Lower lobe of right lung (tissue), 2 donors: ENCODE results near the gene CADPS2. TPM values are rescaled to one million over a fixed set of nuclear protein-coding genes. Genes with fewer than 3 reads are reported as not detected.

Experiments
- ATAC-seq, 2 donors: fragments of 200-7000 bp; cut with Tn5 transposase; one replicate each; pipeline ENCODE4 v1.9.1; 2020 to 2022; ENCODE audit warnings: mild to moderate bottlenecking in 2 of 2, moderate library complexity in 2 of 2
- DNase-seq: peaks from one replicate; pipeline ENCODE4 v3.0.0-alpha.2; 2020
- H3K27ac ChIP-seq: fragments of 200-600 bp; one replicate; pipeline ENCODE4 v1.8.0; 2022
- H3K27me3 ChIP-seq: fragments of 200-600 bp; one replicate; pipeline ENCODE4 v1.8.0; 2022; ENCODE audit warnings: low read depth
- H3K36me3 ChIP-seq: fragments of 200-600 bp; one replicate; pipeline ENCODE4 v1.8.0; 2022; ENCODE audit warnings: mild to moderate bottlenecking
- H3K4me1 ChIP-seq: fragments of 200-600 bp; one replicate; pipeline ENCODE4 v1.8.0; 2022
- H3K4me3 ChIP-seq: fragments of 200-600 bp; one replicate; pipeline ENCODE4 v1.8.0; 2022; ENCODE audit warnings: mild to moderate bottlenecking
- H3K9me3 ChIP-seq: fragments of 200-600 bp; one replicate; pipeline ENCODE4 v1.8.0; 2022
- CTCF ChIP-seq: fragments of 200-600 bp; IDR thresholded peaks from one replicate; pipeline ENCODE4 v1.8.0; 2022; ENCODE audit warnings: antibody characterized with exemption, mild to moderate bottlenecking
- intact Hi-C: fragments of 100-400 bp; cut with DNase I; formaldehyde crosslinking; loops from one replicate; pipeline ENCODE4 v1.11.0; 2022
- total RNA-seq: library from RNA; stranded (reverse); fragmentation: NEBNext Ultra II Directional; extraction: Animal tissue kit (Norgen Biotek cat#: 25700); gene quantifications from one replicate; pipeline ENCODE4 v1.2.1, GENCODE V29; 2021
- donor health status: DM: no; HTN: yes; CAD: no; lungs with severe emphysema.

CADPS2 gene
- total RNA-seq, 1 donor from 2014 or later = 41.1 TPM

DNA sequence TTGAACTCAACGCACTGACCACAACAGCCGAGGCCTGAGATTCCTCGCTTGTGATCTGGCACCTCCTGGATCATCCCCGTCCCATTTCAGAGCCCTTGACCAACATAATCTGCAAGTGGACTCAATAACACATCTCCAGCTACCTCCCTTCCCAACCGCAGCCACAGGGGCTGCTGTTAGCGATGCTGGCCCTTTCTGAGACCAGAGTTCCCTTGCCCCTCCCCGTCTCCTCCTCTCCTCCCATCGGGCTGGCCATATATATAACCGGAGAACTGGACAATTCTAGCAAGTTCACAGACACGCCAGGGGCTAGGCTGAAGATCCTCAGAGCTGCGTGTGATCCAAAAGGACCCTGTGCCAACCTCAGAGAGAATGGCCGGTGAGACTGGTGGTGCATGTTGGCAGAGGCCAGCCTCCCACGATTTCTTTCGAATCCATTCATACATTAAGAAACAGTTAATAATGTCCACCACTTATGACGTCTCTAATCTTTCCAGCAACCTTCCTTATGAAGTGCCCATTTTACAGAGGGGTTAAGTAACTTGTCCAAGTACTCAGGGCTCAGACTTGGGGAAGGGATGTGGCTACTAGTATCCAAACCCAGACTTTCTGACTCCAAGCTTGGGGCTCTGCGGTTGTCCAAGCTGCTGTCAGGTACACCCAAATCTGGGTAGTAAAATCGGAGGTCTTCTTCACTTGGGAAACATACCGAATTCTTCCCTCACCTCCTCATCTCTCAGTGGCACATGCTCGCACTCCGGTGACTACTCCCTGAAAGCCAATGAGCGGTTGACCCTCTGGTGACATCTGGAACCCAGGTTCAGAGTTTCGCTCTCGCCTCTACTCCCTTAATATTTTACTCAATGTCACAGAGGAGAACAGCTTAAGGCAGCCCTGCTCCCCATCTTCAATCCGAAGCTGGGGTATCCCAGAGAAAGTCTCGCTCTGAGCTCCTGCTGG lies 570.5 kb downstream of the CADPS2 start:
- Histone ChIP-seq H3K4me1 (peaks cover 12% of the 10 kb centered on the region), H3K27me3 (peaks cover 65% of the 10 kb centered on the region), H3K4me3 (no peak overlapping the region), H3K9me3 (no peaks in the 10 kb centered on the region), H3K27ac (no peak overlapping the region), H3K36me3 (no peaks in the 10 kb centered on the region)
- ATAC-seq = peak; percentile 7 to 8
- no peak for TF ChIP-seq CTCF
- intact Hi-C loops = no loop called here
- DNase-seq = no peak

DNA sequence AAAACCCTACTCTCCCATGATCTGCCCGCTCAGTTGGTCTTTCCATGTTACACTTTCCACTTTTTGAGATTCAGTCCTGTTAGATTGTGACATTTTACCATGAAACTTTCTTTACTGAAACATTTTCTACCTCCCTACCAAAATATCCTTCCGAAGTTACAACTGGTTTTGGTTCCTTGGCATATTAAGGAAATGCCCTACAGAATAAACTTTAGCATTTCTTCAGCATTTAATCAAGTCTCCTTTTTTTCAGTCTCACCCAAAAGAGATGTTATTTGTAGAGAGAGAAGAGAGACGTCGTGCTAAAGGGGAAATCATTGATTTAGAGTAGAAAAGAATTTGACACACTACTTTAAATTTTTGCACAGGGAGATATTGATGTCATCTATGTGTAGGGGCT lies 572.0 kb downstream of the CADPS2 start:
- intact Hi-C loops = no loop called here
- Histone ChIP-seq H3K4me3 (no peak overlapping the region), H3K9me3 (no peaks in the 10 kb centered on the region), H3K36me3 (no peaks in the 10 kb centered on the region), H3K27me3 (peaks cover 80% of the 10 kb centered on the region), H3K27ac (no peak overlapping the region), H3K4me1 (peaks cover 21% of the 10 kb centered on the region)
- no peak for TF ChIP-seq CTCF
- ATAC-seq = no peak
- DNase-seq = no peak

DNA sequence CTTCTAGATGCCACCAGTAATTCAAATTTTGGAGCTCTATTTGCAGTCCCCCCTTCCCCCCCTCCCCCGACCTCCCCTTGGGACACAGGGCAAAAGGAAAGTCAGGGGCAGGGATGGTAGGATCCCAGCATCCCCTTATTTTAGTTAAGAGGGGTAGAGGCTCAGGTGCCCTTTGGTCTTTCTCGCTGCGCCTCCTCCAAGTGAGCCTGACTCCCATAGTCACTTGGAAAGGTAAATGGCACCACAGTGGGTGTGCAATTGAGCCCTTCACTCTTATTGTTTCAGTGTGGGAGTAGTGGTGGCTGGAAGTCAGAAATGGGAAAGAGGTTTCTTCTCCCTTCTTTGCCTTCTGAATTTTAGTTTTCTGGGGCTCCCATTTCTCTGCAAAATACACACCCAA lies 573.5 kb downstream of the CADPS2 start:
- Histone ChIP-seq H3K4me3 (no peak overlapping the region), H3K27ac (no peak overlapping the region), H3K4me1 (peaks cover 21% of the 10 kb centered on the region), H3K9me3 (no peaks in the 10 kb centered on the region), H3K27me3 (peaks cover 95% of the 10 kb centered on the region), H3K36me3 (no peaks in the 10 kb centered on the region)
- DNase-seq (no peak), ATAC-seq (no peak)
- intact Hi-C loops = no loop called here
- no peak for TF ChIP-seq CTCF

DNA sequence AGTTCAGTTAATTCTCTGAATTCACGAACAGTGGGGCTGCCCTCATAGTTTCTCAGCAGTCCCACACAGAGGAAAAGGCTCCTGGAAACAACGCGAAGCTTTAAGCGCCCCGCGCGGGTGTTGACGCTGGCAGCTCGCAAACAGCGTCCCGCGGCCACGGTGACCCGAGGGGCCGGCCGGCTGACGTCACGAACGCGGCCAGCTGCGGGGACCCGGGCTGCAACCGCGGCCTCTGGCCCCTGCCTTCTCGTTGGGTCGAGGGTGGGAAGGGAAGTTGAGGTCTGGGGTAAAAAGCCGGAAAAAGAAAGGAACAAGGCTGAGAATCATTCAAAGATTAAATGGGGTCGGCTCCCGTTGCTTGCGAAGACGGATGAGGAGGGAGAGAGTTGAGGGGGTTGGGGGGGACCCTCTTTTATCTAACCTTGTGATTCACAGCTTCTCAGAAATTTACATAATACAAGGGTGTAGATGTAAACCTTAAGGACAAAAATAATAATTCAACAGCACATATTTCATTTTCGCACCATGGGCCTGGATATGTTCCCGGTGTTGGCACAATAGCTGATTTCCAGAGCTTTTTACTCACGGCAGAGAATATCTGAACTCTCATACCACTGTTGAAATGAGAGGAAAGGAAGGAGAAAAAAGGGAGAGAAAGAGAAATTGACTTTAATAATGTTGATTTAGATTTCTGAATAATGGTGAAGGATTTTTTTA lies 574.4 kb downstream of the CADPS2 start:
- no peaks in the 10 kb centered on the region for H3K36me3 ChIP-seq
- TF ChIP-seq CTCF = no peak
- ATAC-seq (no peak), DNase-seq (no peak)
- H3K9me3 ChIP-seq = no peaks in the 10 kb centered on the region
- H3K4me3 ChIP-seq = no peak overlapping the region
- peaks cover 18% of the 10 kb centered on the region for H3K4me1 ChIP-seq
- no peak overlapping the region for H3K27ac ChIP-seq
- intact Hi-C loops = no loop called here
- H3K27me3 ChIP-seq = peaks cover 98% of the 10 kb centered on the region

- peaks cover 98% of the 10 kb centered on the region for H3K27me3 ChIP-seq
- ATAC-seq = no peak
- no peak for DNase-seq
- no peak overlapping the region for H3K4me3 ChIP-seq
- intact Hi-C loops = no loop called here
- peaks cover 14% of the 10 kb centered on the region for H3K4me1 ChIP-seq
- no peak for TF ChIP-seq CTCF
- no peaks in the 10 kb centered on the region for H3K36me3 ChIP-seq
- H3K27ac ChIP-seq = no peak overlapping the region
- no peaks in the 10 kb centered on the region for H3K9me3 ChIP-seq
Observed at GRCh38 chr7:122311050-122311700, 575.1 kb downstream of the CADPS2 start.
